Panc1 (cell line): ENCODE data around the gene ICA1.

ENCODE experiments used
- CTCF ChIP-seq: fragments of 450-650 bp; IDR thresholded peaks from 2 replicates; pipeline ENCODE4 v1.5.1; 2017; ENCODE audit warnings: mild to moderate bottlenecking
- POLR2AphosphoS5 ChIP-seq: IDR thresholded peaks from 2 replicates; pipeline ENCODE4 v1.6.1; 2012; ENCODE audit warnings: mild to moderate bottlenecking, low read depth, low read length, moderate library complexity
- SIN3A ChIP-seq: IDR thresholded peaks from 2 replicates; pipeline ENCODE4 v1.6.1; 2012; ENCODE audit warnings: low read depth, mild to moderate bottlenecking, low read length, moderate library complexity, borderline replicate concordance; ENCODE audit not compliant: insufficient read depth
- TCF7L2 ChIP-seq: IDR thresholded peaks from 2 replicates; pipeline ENCODE4 v1.6.1; 2011; ENCODE audit warnings: mild to moderate bottlenecking, low read depth, low read length, inconsistent platforms
- TF ChIP-seq, protein P1 (sequence below), 2 experiments: IDR thresholded peaks; 2 replicates each; pipeline ENCODE4 v1.6.1; 2011 to 2012; ENCODE audit warnings: low read depth in 2 of 2, control low read depth in 1 of 2, low read length in 1 of 2, mild to moderate bottlenecking in 1 of 2, moderate library complexity in 1 of 2; ENCODE audit not compliant: insufficient read depth in 1 of 2

- no peak for TF ChIP-seq CTCF
- TF ChIP-seq POLR2AphosphoS5 = no peak
- TF ChIP-seq, protein P1, sequence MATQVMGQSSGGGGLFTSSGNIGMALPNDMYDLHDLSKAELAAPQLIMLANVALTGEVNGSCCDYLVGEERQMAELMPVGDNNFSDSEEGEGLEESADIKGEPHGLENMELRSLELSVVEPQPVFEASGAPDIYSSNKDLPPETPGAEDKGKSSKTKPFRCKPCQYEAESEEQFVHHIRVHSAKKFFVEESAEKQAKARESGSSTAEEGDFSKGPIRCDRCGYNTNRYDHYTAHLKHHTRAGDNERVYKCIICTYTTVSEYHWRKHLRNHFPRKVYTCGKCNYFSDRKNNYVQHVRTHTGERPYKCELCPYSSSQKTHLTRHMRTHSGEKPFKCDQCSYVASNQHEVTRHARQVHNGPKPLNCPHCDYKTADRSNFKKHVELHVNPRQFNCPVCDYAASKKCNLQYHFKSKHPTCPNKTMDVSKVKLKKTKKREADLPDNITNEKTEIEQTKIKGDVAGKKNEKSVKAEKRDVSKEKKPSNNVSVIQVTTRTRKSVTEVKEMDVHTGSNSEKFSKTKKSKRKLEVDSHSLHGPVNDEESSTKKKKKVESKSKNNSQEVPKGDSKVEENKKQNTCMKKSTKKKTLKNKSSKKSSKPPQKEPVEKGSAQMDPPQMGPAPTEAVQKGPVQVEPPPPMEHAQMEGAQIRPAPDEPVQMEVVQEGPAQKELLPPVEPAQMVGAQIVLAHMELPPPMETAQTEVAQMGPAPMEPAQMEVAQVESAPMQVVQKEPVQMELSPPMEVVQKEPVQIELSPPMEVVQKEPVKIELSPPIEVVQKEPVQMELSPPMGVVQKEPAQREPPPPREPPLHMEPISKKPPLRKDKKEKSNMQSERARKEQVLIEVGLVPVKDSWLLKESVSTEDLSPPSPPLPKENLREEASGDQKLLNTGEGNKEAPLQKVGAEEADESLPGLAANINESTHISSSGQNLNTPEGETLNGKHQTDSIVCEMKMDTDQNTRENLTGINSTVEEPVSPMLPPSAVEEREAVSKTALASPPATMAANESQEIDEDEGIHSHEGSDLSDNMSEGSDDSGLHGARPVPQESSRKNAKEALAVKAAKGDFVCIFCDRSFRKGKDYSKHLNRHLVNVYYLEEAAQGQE (IDR thresholded peaks at IDR 0.05; ENCODE audit: insufficient read depth in 1 of 2, low read depth in 2 of 2, low read length in 1 of 2) = no peak
- no peak for TF ChIP-seq SIN3A
- no peak for TF ChIP-seq TCF7L2
Measured at GRCh38 chr7:8271960-8272359, 10.0 kb upstream of the ICA1 start.
